ENCODE data around the gene YBX3.

- no peak for TF ChIP-seq CTCF (IDR thresholded peaks at IDR 0.05 in 8 of 11, conservative IDR thresholded peaks at IDR 0.05 in 3 of 11)
- TF ChIP-seq POLR2AphosphoS5 (IDR thresholded peaks at IDR 0.05) = no peak
These were observed 21.9 kb downstream of the YBX3 start for GRCh38 chr12:10701131-10701681.
